Adrenal gland (tissue), 12 donors: ENCODE results near the gene PPP6R2. TPM values are rescaled to one million over a fixed set of nuclear protein-coding genes. Genes with fewer than 3 reads are reported as not detected.

Source experiments
- DNase-seq, 7 donors: peaks; one replicate each; pipeline ENCODE4 v3.0.0-alpha.2; 2019 to 2020
- H3K27ac ChIP-seq, 5 donors: fragments of 200-600 bp; sonication (generic) in 4 of 5; 1 replicate in 3 of 5; 2 replicates in 2 of 5; pipeline versions ENCODE4 v1.5.1 to v1.8.0; 2016 to 2020; ENCODE audit warnings: mild to moderate bottlenecking in 1 of 5
- H3K27me3 ChIP-seq: fragments of 200-600 bp; 2 replicates; pipeline ENCODE4 v1.8.0; 2021
- H3K36me3 ChIP-seq, 2 donors: fragments of 200-600 bp; replicated peaks in 1 of 2; 1 replicate in 1 of 2; 2 replicates in 1 of 2; pipeline versions ENCODE4 v1.5.1 to v1.8.0; 2018 to 2022
- H3K4me1 ChIP-seq, 2 donors: fragments of 200-600 bp; replicated peaks in 1 of 2; 1 replicate in 1 of 2; 2 replicates in 1 of 2; pipeline versions ENCODE4 v1.5.1 to v1.8.0; 2018 to 2021
- H3K4me3 ChIP-seq, 4 donors: fragments of 200-600 bp; sonication (generic) in 3 of 4; one replicate each; pipeline ENCODE4 v1.5.1; 2016 to 2018
- H3K9me3 ChIP-seq, 3 donors: fragments of 200-600 bp; sonication (generic) in 1 of 3; replicated peaks in 1 of 3; 1 replicate in 2 of 3; 2 replicates in 1 of 3; pipeline versions ENCODE4 v1.5.1 to v1.8.0; 2016 to 2021
- POLR2A ChIP-seq, 2 donors: fragments of 450-650 bp; IDR thresholded peaks; one replicate each; pipeline ENCODE4 v1.6.1; 2017; ENCODE audit warnings: antibody characterized with exemption in 2 of 2, mild to moderate bottlenecking in 2 of 2, moderate library complexity in 1 of 2
- WGBS, 4 donors: extraction: QIAGEN DNeasy Blood & Tissue Kit in 2 of 4; methylation state at CpG; one replicate each; pipeline versions ENCODE4 v1.1.5 to v1.1.7; 2013 to 2017; 5-methylcytosine and 5-hydroxymethylcytosine counted together
- intact Hi-C, 2 donors: fragments of 100-400 bp; cut with DNase I; formaldehyde crosslinking; loops; one replicate each; pipeline versions ENCODE4 v1.14.1 to v1.15.0; 2022 to 2023
- polyA plus RNA-seq, 3 donors: library from polyadenylated mRNA; stranded (reverse); fragments of 200-250 nt in 2 of 3; fragments of 350-450 nt in 1 of 3; fragmentation: Illumina TruSeq in 1 of 3; extraction: RNeasy Lipid Tissue Mini Kit (QIAGEN cat#74804) in 1 of 3; gene quantifications; one replicate each; pipeline ENCODE4 v1.2.3, GENCODE V29; 2013 to 2014
- total RNA-seq, 9 donors: library from RNA; depleted of rRNA in 4 of 9; stranded (reverse); fragments of >200 nt in 4 of 9; fragments of 120-200 nt in 1 of 9; fragmentation: NEBNext Ultra II Directional in 1 of 9; extraction: Animal tissue kit (Norgen Biotek cat#: 25700) in 1 of 9; gene quantifications; one replicate each; pipeline versions ENCODE4 v1.1.0 to v1.2.4, GENCODE V29; 2013 to 2023
- TF ChIP-seq, protein P1 (sequence below), 6 experiments: fragments of 450-650 bp in 4 of 6; fragments of 200-600 bp in 2 of 6; sonication (generic) in 1 of 6; IDR thresholded peaks; 1 replicate in 5 of 6; 2 replicates in 1 of 6; pipeline versions ENCODE4 v1.5.1 to v1.8.0; 2016 to 2021; ENCODE audit warnings: antibody characterized with exemption in 6 of 6, mild to moderate bottlenecking in 2 of 6, moderate library complexity in 1 of 6
- donor health status: healthy with polysubstance abuse.
- donor health status: Bipolar disorder and iron deficiency.
- donor health status: DM: yes; HTN: yes; CAD: no.
- donor health status: DM: no; HTN: no; CAD: no.
- donor health status: DM: no; HTN: no; CAD: no.
- donor health status: DM: yes; HTN: yes; CAD: no.

Gene PPP6R2
- total and polyA plus RNA-seq, 12 donors: 19.6 to 129 (median 73.0) TPM

DNA sequence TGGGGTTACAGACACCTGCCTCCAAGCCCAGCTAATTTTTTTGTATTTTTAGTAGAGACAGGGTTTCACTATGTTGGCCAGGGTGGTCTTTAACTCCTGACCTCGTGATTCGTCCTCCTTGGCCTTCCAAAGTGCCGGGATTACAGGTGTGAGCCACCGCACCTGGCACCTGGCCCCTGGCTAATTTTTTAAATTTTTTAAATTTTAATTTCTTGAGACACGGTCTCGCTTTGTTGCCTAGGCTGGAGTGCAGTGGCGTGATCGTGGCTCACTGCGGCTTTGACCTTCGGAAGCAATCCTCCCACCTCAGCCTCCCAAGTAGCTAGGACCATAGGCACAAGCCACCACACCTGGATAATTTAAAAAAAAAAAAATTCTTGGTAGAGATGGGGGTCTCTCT lies 14.6 kb downstream of the PPP6R2 start:
- intact Hi-C loops: no loop called here

DNA sequence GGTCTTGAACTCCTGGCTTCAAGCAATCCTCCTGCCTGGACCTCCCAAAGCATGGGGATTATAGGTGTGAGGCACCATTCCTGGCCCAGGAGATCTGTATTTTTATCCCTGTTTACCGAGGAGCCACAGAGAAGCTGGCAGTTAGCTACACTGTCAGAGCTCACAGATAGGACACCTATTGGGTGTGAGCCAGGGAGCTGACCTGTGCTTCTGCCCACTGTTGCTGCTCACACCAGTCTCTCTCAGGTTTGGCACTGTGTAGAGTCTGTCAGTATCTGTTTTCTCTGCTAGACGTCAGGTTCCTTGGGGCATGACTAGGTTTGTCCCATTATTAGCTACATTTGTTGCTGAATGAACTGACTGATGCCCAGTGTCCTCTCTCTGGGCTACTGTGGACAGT lies 17.5 kb downstream of the PPP6R2 start:
- no peaks in the 10 kb centered on the region for H3K27me3 ChIP-seq
- intact Hi-C loops: no loop called here
- no peak for TF ChIP-seq POLR2A (IDR thresholded peaks at IDR 0.05)
- TF ChIP-seq, protein P1, sequence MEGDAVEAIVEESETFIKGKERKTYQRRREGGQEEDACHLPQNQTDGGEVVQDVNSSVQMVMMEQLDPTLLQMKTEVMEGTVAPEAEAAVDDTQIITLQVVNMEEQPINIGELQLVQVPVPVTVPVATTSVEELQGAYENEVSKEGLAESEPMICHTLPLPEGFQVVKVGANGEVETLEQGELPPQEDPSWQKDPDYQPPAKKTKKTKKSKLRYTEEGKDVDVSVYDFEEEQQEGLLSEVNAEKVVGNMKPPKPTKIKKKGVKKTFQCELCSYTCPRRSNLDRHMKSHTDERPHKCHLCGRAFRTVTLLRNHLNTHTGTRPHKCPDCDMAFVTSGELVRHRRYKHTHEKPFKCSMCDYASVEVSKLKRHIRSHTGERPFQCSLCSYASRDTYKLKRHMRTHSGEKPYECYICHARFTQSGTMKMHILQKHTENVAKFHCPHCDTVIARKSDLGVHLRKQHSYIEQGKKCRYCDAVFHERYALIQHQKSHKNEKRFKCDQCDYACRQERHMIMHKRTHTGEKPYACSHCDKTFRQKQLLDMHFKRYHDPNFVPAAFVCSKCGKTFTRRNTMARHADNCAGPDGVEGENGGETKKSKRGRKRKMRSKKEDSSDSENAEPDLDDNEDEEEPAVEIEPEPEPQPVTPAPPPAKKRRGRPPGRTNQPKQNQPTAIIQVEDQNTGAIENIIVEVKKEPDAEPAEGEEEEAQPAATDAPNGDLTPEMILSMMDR (IDR thresholded peaks at IDR 0.05): no peak

More for the DNA sequence above, 14.6 kb downstream of the PPP6R2 start:
- no peak for DNase-seq
- Histone ChIP-seq H3K27ac (no peak overlapping the region), H3K36me3 (peaks cover 0 to 4% of the 10 kb centered on the region in 2 donors), H3K27me3 (no peaks in the 10 kb centered on the region), H3K4me3 (no peak overlapping the region), H3K9me3 (no peaks in the 10 kb centered on the region), H3K4me1 (peaks cover 5 to 17% of the 10 kb centered on the region in 2 donors)
- TF ChIP-seq POLR2A (IDR thresholded peaks at IDR 0.05): no peak
- TF ChIP-seq, protein P1 (IDR thresholded peaks at IDR 0.05): no peak
- WGBS, 4 donors: 88 to 97% (median 92%) methylated on average over 10 of the region's 10 CpGs

DNA sequence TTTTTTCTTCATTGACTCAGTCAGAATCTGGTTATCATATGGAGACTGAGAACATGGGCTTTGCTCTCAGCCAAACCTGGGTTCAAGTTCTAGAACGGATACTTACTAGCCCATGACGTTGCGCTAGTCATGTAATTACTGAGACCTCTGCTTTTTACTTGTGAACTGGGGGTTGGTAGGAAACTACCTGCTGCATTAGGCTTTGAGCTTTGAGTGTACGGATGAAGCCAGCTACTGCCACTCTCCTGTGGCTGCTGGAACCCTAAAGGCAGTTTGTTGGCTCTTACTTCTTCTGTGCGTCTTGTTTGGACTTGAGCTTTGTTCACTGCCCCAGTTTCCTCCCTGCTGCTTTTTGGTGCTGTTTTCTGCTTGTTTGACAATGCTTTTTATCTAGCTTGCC lies 18.1 kb downstream of the PPP6R2 start:
- TF ChIP-seq POLR2A (IDR thresholded peaks at IDR 0.05): no peak
- TF ChIP-seq, protein P1 (IDR thresholded peaks at IDR 0.05): no peak

More for the DNA sequence above, 17.5 kb downstream of the PPP6R2 start:
- Histone ChIP-seq H3K4me1 (peaks cover 9 to 24% of the 10 kb centered on the region in 2 donors), H3K27ac (no peak overlapping the region), H3K9me3 (no peaks in the 10 kb centered on the region), H3K36me3 (peaks cover 0 to 4% of the 10 kb centered on the region in 2 donors), H3K4me3 (no peak overlapping the region)
- no peak for DNase-seq
- 75 to 100% (median 83%) methylated on average over 2 of the region's 2 CpGs for WGBS, 4 donors

DNA sequence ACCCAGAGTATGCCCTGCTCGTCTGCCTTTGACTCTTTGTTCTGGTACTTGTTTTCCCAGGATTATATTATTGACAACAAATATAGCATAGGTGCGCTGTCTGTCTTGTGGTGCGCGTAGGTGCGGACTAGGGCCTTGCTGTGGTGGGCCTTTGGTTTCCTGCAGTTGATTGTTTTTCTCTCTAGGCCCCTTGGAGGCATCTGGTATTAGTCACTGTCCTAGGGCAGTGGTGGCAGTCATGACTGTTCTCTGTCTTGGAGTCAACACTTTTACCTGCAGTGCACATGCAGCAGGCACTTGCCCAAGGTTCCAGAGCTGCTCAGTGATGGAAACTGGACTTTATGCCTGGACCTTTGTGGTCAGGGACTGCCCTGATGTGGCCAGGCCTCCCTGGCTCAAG lies 18.6 kb downstream of the PPP6R2 start:
- Histone ChIP-seq H3K9me3 (no peaks in the 10 kb centered on the region), H3K4me1 (peaks cover 18 to 35% of the 10 kb centered on the region in 2 donors), H3K36me3 (no peaks in the 10 kb centered on the region), H3K4me3 (no peak overlapping the region), H3K27ac (peak overlapping the region in 1 of 5 donors; percentile 26), H3K27me3 (no peaks in the 10 kb centered on the region)
- WGBS, 4 donors: 89 to 96% (median 93%) methylated on average over 5 of the region's 5 CpGs
- DNase-seq: no peak
- TF ChIP-seq, protein P1 (IDR thresholded peaks at IDR 0.05): no peak
- TF ChIP-seq POLR2A (IDR thresholded peaks at IDR 0.05): no peak
- intact Hi-C loops: no loop called here

More for the DNA sequence above, 18.1 kb downstream of the PPP6R2 start:
- intact Hi-C loops: no loop called here
- no peak for DNase-seq
- Histone ChIP-seq H3K36me3 (peaks cover 0 to 2% of the 10 kb centered on the region in 2 donors), H3K9me3 (no peaks in the 10 kb centered on the region), H3K27me3 (no peaks in the 10 kb centered on the region), H3K4me3 (no peak overlapping the region), H3K27ac (no peak overlapping the region), H3K4me1 (peaks cover 15 to 30% of the 10 kb centered on the region in 2 donors)
- WGBS, 4 donors: 93 to 97% (median 96%) methylated on average over 5 of the region's 5 CpGs
